CD14-positive monocyte (primary cell): ENCODE measurements around the gene STUM. TPM values are rescaled to one million over a fixed set of nuclear protein-coding genes. Genes with fewer than 3 reads are reported as not detected.

Experiments used
- DNase-seq, 3 donors: peaks; one replicate each; pipeline ENCODE4 v3.0.0-alpha.2; 2011 to 2022
- H2AFZ ChIP-seq: 2 replicates; pipeline ENCODE4 v1.6.0; 2012; ENCODE audit warnings: mild to moderate bottlenecking, low read depth, low read length, inconsistent platforms; ENCODE audit not compliant: insufficient read depth, poor library complexity, severe bottlenecking
- H3K27ac ChIP-seq, 2 donors: 1 replicate in 1 of 2; 2 replicates in 1 of 2; pipeline ENCODE4 v1.5.1; 2012 to 2013; ENCODE audit warnings: low read length in 2 of 2, control low read depth in 1 of 2, inconsistent platforms in 1 of 2, low read depth in 1 of 2, mild to moderate bottlenecking in 1 of 2
- H3K27me3 ChIP-seq, 2 donors: one replicate each; pipeline versions ENCODE4 v1.6.0 to v1.6.1; 2011 to 2013; ENCODE audit warnings: low read length in 2 of 2; ENCODE audit not compliant: control insufficient read depth in 2 of 2, insufficient read depth in 2 of 2
- H3K36me3 ChIP-seq, 2 donors: replicated peaks in 1 of 2; 1 replicate in 1 of 2; 2 replicates in 1 of 2; pipeline versions ENCODE4 v1.5.1 to v1.6.1; 2012 to 2013; ENCODE audit warnings: low read length in 2 of 2, control low read depth in 1 of 2, inconsistent platforms in 1 of 2, mild to moderate bottlenecking in 1 of 2; ENCODE audit not compliant: insufficient read depth in 2 of 2, control insufficient read depth in 1 of 2
- H3K4me1 ChIP-seq, 2 donors: 1 replicate in 1 of 2; 2 replicates in 1 of 2; pipeline versions ENCODE4 v1.5.1 to v1.6.1; 2012 to 2013; ENCODE audit warnings: low read length in 2 of 2, control low read depth in 1 of 2, inconsistent platforms in 1 of 2, mild to moderate bottlenecking in 1 of 2, moderate library complexity in 1 of 2; ENCODE audit not compliant: insufficient read depth in 2 of 2, control insufficient read depth in 1 of 2
- H3K4me2 ChIP-seq: replicated peaks from 2 replicates; pipeline ENCODE3; 2012; ENCODE audit warnings: low read length, moderate library complexity, mild to moderate bottlenecking; ENCODE audit not compliant: poor library complexity, severe bottlenecking; ENCODE audit errors: extremely low read depth
- H3K4me3 ChIP-seq, 3 experiments: fragments of 200-600 bp in 1 of 3; sonication (generic) in 1 of 3; replicated peaks in 1 of 3; 1 replicate in 2 of 3; 2 replicates in 1 of 3; pipeline ENCODE4 v1.5.1; 2011 to 2013; ENCODE audit warnings: low read length in 3 of 3, mild to moderate bottlenecking in 3 of 3, control low read depth in 2 of 3, low read depth in 2 of 3, inconsistent platforms in 1 of 3, moderate library complexity in 1 of 3
- H3K79me2 ChIP-seq: 2 replicates; pipeline ENCODE4 v1.6.0; 2012; ENCODE audit warnings: mild to moderate bottlenecking, control low read depth, inconsistent platforms, low read length, moderate library complexity; ENCODE audit not compliant: insufficient read depth
- H3K9ac ChIP-seq: 2 replicates; pipeline ENCODE4 v1.6.0; 2017; ENCODE audit warnings: low read length, mild to moderate bottlenecking; ENCODE audit not compliant: insufficient read depth, poor library complexity, severe bottlenecking
- H3K9me3 ChIP-seq, 2 donors: replicated peaks in 1 of 2; 1 replicate in 1 of 2; 2 replicates in 1 of 2; pipeline versions ENCODE4 v1.5.1 to v1.6.1; 2012 to 2013; ENCODE audit warnings: low read length in 2 of 2, control low read depth in 1 of 2; ENCODE audit not compliant: control insufficient read depth in 1 of 2, insufficient read depth in 1 of 2
- H4K20me1 ChIP-seq: 2 replicates; pipeline ENCODE4 v1.6.0; 2012; ENCODE audit warnings: mild to moderate bottlenecking, low read length, control low read depth, moderate library complexity; ENCODE audit not compliant: insufficient read depth
- H3K27ac Mint-ChIP-seq, 7 donors: one replicate each; pipeline ENCODE4 v1.8.0; 2020; ENCODE audit warnings: mild to moderate bottlenecking in 7 of 7, mixed read lengths in 7 of 7, moderate library complexity in 6 of 7, inconsistent platforms in 2 of 7
- H3K27me3 Mint-ChIP-seq, 3 donors: one replicate each; pipeline ENCODE4 v1.8.0; 2021 to 2022; ENCODE audit warnings: low read depth in 3 of 3, mild to moderate bottlenecking in 3 of 3, mixed read lengths in 3 of 3, moderate library complexity in 3 of 3, inconsistent platforms in 1 of 3
- H3K36me3 Mint-ChIP-seq, 2 donors: one replicate each; pipeline ENCODE4 v1.8.0; 2020; ENCODE audit warnings: mixed read lengths in 2 of 2, inconsistent platforms in 1 of 2, mild to moderate bottlenecking in 1 of 2
- H3K4me1 Mint-ChIP-seq: one replicate; pipeline ENCODE4 v1.8.0; 2020; ENCODE audit warnings: mild to moderate bottlenecking, mixed read lengths
- H3K4me3 Mint-ChIP-seq, 2 donors: one replicate each; pipeline ENCODE4 v1.8.0; 2020; ENCODE audit warnings: mild to moderate bottlenecking in 2 of 2, mixed read lengths in 2 of 2, moderate library complexity in 1 of 2
- H3K9me3 Mint-ChIP-seq, 7 donors: one replicate each; pipeline ENCODE4 v1.8.0; 2020 to 2022; ENCODE audit warnings: mixed read lengths in 7 of 7, mild to moderate bottlenecking in 6 of 7, moderate library complexity in 6 of 7, inconsistent platforms in 2 of 7
- CTCF ChIP-seq: fragments of 200-600 bp; IDR thresholded peaks from one replicate; pipeline ENCODE4 v1.8.0; 2022; ENCODE audit warnings: antibody characterized with exemption, mild to moderate bottlenecking
- WGBS: methylation state at CpG from one replicate; pipeline ENCODE4 v1.1.5; 2013; ENCODE audit warnings: missing lambda C conversion rate; ENCODE audit not compliant: insufficient coverage; 5-methylcytosine and 5-hydroxymethylcytosine counted together
- intact Hi-C, 2 donors: fragments of 100-400 bp; cut with micrococcal nuclease; formaldehyde crosslinking; loops; one replicate each; pipeline versions ENCODE4 v1.15.0 to v1.15.1; 2023
- polyA plus RNA-seq, 3 donors: library from polyadenylated mRNA; depleted of rRNA in 1 of 3; unstranded in 2 of 3; stranded (reverse) in 1 of 3; fragments of 300-500 nt in 2 of 3; fragments of >200 nt in 1 of 3; fragmentation: Illumina TruSeq in 2 of 3; gene quantifications; 1 replicate in 2 of 3; 2 replicates in 1 of 3; pipeline ENCODE4 v1.2.3, GENCODE V29; 2012 to 2021

STUM gene
- polyA plus RNA-seq, 3 donors = not detected

GRCh38 chr1:226650236-226650841 lies 101.8 kb downstream of the STUM start:
- peaks cover 42 to 46% of the 10 kb centered on the region in 2 donors for H3K36me3 Mint-ChIP-seq
- 83% methylated on average over 5 of the region's 11 CpGs for WGBS
- H2AFZ ChIP-seq = no peak overlapping the region
- peaks cover 24% of the 10 kb centered on the region for H3K4me1 Mint-ChIP-seq
- H3K9me3 Mint-ChIP-seq = no peaks in the 10 kb centered on the region
- H3K36me3 ChIP-seq = peaks cover 38 to 41% of the 10 kb centered on the region in 2 donors
- H3K4me2 ChIP-seq = no peak overlapping the region
- no peak overlapping the region for H3K9ac ChIP-seq
- no peak overlapping the region for H3K4me3 Mint-ChIP-seq
- no peaks in the 10 kb centered on the region for H3K9me3 ChIP-seq
- intact Hi-C loops = loop anchor here in 1 of 2 donors (5.0 kb wide), 1 partner anchor 37 kb away; no protein-coding TSS in a partner anchor
- H3K27me3 ChIP-seq = no peaks in the 10 kb centered on the region
- H4K20me1 ChIP-seq = peaks cover 7% of the 10 kb centered on the region
- peaks cover 25% of the 10 kb centered on the region for H3K79me2 ChIP-seq
- no peak for TF ChIP-seq CTCF
- no peak overlapping the region for H3K27ac ChIP-seq
- peaks cover 19 to 22% of the 10 kb centered on the region in 2 donors for H3K4me1 ChIP-seq
- H3K4me3 ChIP-seq = no peak overlapping the region
- DNase-seq = no peak
- peak overlapping the region in 3 of 7 donors; percentile 50 to 61 (median 53) for H3K27ac Mint-ChIP-seq
- peaks cover 0 to 5% (median 4%) of the 10 kb centered on the region in 3 donors for H3K27me3 Mint-ChIP-seq

- H3K27me3 Mint-ChIP-seq = peaks cover 0 to 5% (median 4%) of the 10 kb centered on the region in 3 donors
- Histone ChIP-seq H3K36me3 (peaks cover 30 to 33% of the 10 kb centered on the region in 2 donors), H3K79me2 (peaks cover 25% of the 10 kb centered on the region), H3K27me3 (no peaks in the 10 kb centered on the region), H3K4me1 (peaks cover 24 to 26% of the 10 kb centered on the region in 2 donors), H3K4me2 (no peak overlapping the region), H3K9ac (no peak overlapping the region), H4K20me1 (peaks cover 7% of the 10 kb centered on the region), H3K27ac (no peak overlapping the region), H3K4me3 (no peak overlapping the region), H3K9me3 (no peaks in the 10 kb centered on the region), H2AFZ (no peak overlapping the region)
- DNase-seq = no peak
- no peak overlapping the region for H3K4me3 Mint-ChIP-seq
- TF ChIP-seq CTCF = no peak
- no peaks in the 10 kb centered on the region for H3K9me3 Mint-ChIP-seq
- intact Hi-C loops = loop anchor here in 1 of 2 donors (5.0 kb wide), 1 partner anchor 36 kb away; no protein-coding TSS in a partner anchor
- 93% methylated on average over 4 of the region's 12 CpGs for WGBS
- peaks cover 29% of the 10 kb centered on the region for H3K4me1 Mint-ChIP-seq
- H3K27ac Mint-ChIP-seq = peak overlapping the region in 3 of 7 donors; percentile 37 to 82 (median 62)
- H3K36me3 Mint-ChIP-seq = peaks cover 34 to 39% of the 10 kb centered on the region in 2 donors
Measured at GRCh38 chr1:226651041-226651731, 102.6 kb downstream of the STUM start.
